Ramos (cell line): Measurements from ENCODE around the gene TMEM271.
"Not testable (repeated sequence)": the region's sequence is repeated elsewhere in the genome, so short reads cannot be mapped to it uniquely, and the experiment has no call there.

Experiments
- in situ Hi-C: fragments of 300-500 bp; cut with MboI; formaldehyde crosslinking; loops from one replicate; pipeline ENCODE4 v1.14.3; 2022; ENCODE audit warnings: low sequenced_read_pairs; ENCODE audit not compliant: unreplicated experiment

TMEM271 gene

GRCh38 chr4:567457-568350 lies 8.4 kb downstream of the TMEM271 start:
- in situ Hi-C loops, result no loop called here

- in situ Hi-C loops, result no loop called here
These were observed 9.4 kb downstream of the TMEM271 start for GRCh38 chr4:566508-567295.

GRCh38 chr4:566035-566434 lies 10.1 kb downstream of the TMEM271 start:
- in situ Hi-C loops, result no loop called here

- in situ Hi-C loops, result not testable (repeated sequence)
These were observed 10.5 kb downstream of the TMEM271 start for GRCh38 chr4:565614-566013.

GRCh38 chr4:562458-562857 lies 13.6 kb downstream of the TMEM271 start:
- in situ Hi-C loops, result not testable (repeated sequence)

GRCh38 chr4:561426-561825 lies 14.7 kb downstream of the TMEM271 start:
- in situ Hi-C loops, result no loop called here

GRCh38 chr4:560731-561291 lies 15.3 kb downstream of the TMEM271 start:
- in situ Hi-C loops, result no loop called here

GRCh38 chr4:560061-560460 lies 16.0 kb downstream of the TMEM271 start:
- in situ Hi-C loops, result no loop called here

GRCh38 chr4:555566-556275 lies 20.4 kb downstream of the TMEM271 start:
- in situ Hi-C loops, result no loop called here

GRCh38 chr4:554793-555320 lies 21.2 kb downstream of the TMEM271 start:
- in situ Hi-C loops, result not testable (repeated sequence)

- in situ Hi-C loops, result no loop called here
These were observed 24.1 kb downstream of the TMEM271 start for GRCh38 chr4:552019-552418.

- in situ Hi-C loops, result not testable (repeated sequence)
These were observed 25.8 kb downstream of the TMEM271 start for GRCh38 chr4:550268-550667.

GRCh38 chr4:548976-549375 lies 27.1 kb downstream of the TMEM271 start:
- in situ Hi-C loops, result no loop called here

GRCh38 chr4:545612-546011 lies 30.5 kb downstream of the TMEM271 start:
- in situ Hi-C loops, result no loop called here

- in situ Hi-C loops, result no loop called here
These were observed 31.5 kb downstream of the TMEM271 start for GRCh38 chr4:544386-545105.

GRCh38 chr4:541271-541670 lies 34.8 kb downstream of the TMEM271 start:
- in situ Hi-C loops, result no loop called here

GRCh38 chr4:538542-539142 lies 37.5 kb downstream of the TMEM271 start:
- in situ Hi-C loops, result no loop called here

GRCh38 chr4:537436-538264 lies 38.4 kb downstream of the TMEM271 start:
- in situ Hi-C loops, result no loop called here
